ENCODE measurements around the gene TMEM123.

DNA sequence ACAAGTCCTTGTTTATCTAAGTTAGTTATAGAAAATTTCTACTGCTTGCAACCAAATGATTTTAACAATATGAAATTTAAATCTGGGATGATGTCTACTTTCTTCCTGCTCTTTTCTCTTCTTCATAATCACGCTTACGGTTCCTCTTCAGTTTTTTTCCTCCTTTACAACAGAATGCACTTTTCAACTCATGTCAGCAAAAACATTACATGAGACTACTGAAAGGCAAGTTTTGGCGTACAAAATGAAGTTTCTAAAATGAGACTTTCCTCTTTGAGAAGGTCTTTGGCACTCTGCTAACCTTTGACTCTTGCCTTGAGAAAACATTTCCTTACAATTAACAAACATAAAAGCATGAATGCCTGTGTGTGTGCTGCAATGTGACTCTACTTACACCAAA, 23.3 kb downstream of the TMEM123 start:
- TF ChIP-seq, protein P1, sequence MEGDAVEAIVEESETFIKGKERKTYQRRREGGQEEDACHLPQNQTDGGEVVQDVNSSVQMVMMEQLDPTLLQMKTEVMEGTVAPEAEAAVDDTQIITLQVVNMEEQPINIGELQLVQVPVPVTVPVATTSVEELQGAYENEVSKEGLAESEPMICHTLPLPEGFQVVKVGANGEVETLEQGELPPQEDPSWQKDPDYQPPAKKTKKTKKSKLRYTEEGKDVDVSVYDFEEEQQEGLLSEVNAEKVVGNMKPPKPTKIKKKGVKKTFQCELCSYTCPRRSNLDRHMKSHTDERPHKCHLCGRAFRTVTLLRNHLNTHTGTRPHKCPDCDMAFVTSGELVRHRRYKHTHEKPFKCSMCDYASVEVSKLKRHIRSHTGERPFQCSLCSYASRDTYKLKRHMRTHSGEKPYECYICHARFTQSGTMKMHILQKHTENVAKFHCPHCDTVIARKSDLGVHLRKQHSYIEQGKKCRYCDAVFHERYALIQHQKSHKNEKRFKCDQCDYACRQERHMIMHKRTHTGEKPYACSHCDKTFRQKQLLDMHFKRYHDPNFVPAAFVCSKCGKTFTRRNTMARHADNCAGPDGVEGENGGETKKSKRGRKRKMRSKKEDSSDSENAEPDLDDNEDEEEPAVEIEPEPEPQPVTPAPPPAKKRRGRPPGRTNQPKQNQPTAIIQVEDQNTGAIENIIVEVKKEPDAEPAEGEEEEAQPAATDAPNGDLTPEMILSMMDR (IDR thresholded peaks at IDR 0.05) = no peak
- TF ChIP-seq, protein P2, sequence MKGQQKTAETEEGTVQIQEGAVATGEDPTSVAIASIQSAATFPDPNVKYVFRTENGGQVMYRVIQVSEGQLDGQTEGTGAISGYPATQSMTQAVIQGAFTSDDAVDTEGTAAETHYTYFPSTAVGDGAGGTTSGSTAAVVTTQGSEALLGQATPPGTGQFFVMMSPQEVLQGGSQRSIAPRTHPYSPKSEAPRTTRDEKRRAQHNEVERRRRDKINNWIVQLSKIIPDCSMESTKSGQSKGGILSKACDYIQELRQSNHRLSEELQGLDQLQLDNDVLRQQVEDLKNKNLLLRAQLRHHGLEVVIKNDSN (CRISPR knock-in tag; IDR thresholded peaks at IDR 0.05) = no peak
- no peak for TF ChIP-seq FOXK1 (CRISPR knock-in tag; IDR thresholded peaks at IDR 0.05)
- no peak for TF ChIP-seq NFE2L1 (CRISPR knock-in tag; IDR thresholded peaks at IDR 0.05)
- no peak for TF ChIP-seq ATF1 (CRISPR knock-in tag; IDR thresholded peaks at IDR 0.05)
